Osteocyte (in vitro differentiated cells): Measurements from ENCODE around the gene RANBP10. TPM values are rescaled to one million over a fixed set of nuclear protein-coding genes. Genes with fewer than 3 reads are reported as not detected.
A peak's percentile ranks its signal among the peaks of the same experiment; 100 is the strongest.

Source experiments
- DNase-seq: peaks from one replicate; pipeline ENCODE4 v3.0.0; 2021; ENCODE audit warnings: mixed read lengths; ENCODE audit not compliant: unreplicated experiment; ENCODE audit errors: extremely low spot score
- H3K27ac Mint-ChIP-seq: one replicate; pipeline ENCODE4 v1.8.0; 2021; ENCODE audit warnings: mild to moderate bottlenecking, mixed read lengths; ENCODE audit not compliant: unreplicated experiment
- H3K27me3 Mint-ChIP-seq: one replicate; pipeline ENCODE4 v1.8.0; 2021; ENCODE audit warnings: mixed read lengths; ENCODE audit not compliant: unreplicated experiment
- H3K36me3 Mint-ChIP-seq: one replicate; pipeline ENCODE4 v1.8.0; 2021; ENCODE audit warnings: mixed read lengths; ENCODE audit not compliant: unreplicated experiment
- H3K4me1 Mint-ChIP-seq: one replicate; pipeline ENCODE4 v1.8.0; 2021; ENCODE audit warnings: mixed read lengths; ENCODE audit not compliant: unreplicated experiment
- H3K4me3 Mint-ChIP-seq: one replicate; pipeline ENCODE4 v1.8.0; 2021; ENCODE audit warnings: mild to moderate bottlenecking, moderate library complexity, mixed read lengths; ENCODE audit not compliant: unreplicated experiment
- H3K9me3 Mint-ChIP-seq: one replicate; pipeline ENCODE4 v1.8.0; 2021; ENCODE audit warnings: mixed read lengths; ENCODE audit not compliant: unreplicated experiment
- total RNA-seq: library from RNA; stranded (reverse); gene quantifications from 2 replicates; pipeline ENCODE4 v1.2.1, GENCODE V29; 2021
- TF ChIP-seq, protein P1 (sequence below): fragments of 200-600 bp; sonication (generic); IDR thresholded peaks from 2 replicates; pipeline ENCODE4 v1.5.0; 2021; ENCODE audit warnings: antibody characterized with exemption, mild to moderate bottlenecking, moderate library complexity

RANBP10 gene
- total RNA-seq, 1 donor from 2014 or later = 18.9 TPM

DNA sequence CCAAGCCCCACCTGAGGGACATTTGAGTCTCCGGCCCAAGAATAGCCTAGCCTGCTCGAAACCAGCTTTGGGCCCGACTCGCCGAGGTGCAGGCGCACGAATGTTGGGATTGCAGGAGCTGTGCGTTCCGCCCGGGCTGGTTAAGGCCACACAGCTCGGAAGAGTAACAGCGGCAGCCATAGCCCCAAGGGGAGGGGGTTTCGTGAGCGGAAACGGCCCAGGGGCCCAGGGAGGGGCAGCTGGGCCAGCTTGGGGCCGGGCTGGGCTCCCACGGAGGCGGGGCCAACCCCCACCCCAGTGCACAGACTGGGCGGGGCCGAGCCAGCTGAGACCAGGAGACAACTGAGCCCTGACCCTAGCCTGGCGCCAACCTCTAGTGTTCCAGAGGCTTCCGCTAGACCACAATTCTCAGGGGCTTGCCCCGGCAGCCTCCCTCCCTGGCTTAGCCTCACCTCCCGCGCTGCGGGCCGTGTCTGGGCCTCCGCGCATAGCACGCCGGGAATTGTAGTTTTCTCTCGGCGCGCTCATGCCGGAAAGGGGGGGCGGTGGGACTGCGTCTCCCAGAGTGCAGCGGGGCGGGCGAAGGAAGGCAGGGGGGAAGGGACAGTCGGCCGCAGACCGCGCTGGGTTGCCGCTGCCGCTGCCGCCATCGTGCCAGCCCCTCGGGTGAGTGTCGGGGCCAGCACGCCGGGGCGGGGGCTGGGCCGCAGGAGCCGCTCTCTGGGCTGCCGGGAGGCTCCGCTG is 40.1 kb upstream of the RANBP10 start, which contains the start of gene NUTF2:
NUTF2 (plus strand) TSS at position 614 of the 744 bp plus-strand sequence. CDS start 18,198 bp downstream, outside the sequence.
- DNase-seq = peak; percentile 98
- no peaks in the 10 kb centered on the region for H3K36me3 Mint-ChIP-seq
- peaks cover 52% of the 10 kb centered on the region for H3K4me1 Mint-ChIP-seq
- no peaks in the 10 kb centered on the region for H3K9me3 Mint-ChIP-seq
- peak within 1 kb of the TSS; percentile 90 for H3K4me3 Mint-ChIP-seq
- H3K27me3 Mint-ChIP-seq = no peaks in the 10 kb centered on the region
- peak within 1 kb of the TSS; percentile 96 for H3K27ac Mint-ChIP-seq
- TF ChIP-seq, protein P1, sequence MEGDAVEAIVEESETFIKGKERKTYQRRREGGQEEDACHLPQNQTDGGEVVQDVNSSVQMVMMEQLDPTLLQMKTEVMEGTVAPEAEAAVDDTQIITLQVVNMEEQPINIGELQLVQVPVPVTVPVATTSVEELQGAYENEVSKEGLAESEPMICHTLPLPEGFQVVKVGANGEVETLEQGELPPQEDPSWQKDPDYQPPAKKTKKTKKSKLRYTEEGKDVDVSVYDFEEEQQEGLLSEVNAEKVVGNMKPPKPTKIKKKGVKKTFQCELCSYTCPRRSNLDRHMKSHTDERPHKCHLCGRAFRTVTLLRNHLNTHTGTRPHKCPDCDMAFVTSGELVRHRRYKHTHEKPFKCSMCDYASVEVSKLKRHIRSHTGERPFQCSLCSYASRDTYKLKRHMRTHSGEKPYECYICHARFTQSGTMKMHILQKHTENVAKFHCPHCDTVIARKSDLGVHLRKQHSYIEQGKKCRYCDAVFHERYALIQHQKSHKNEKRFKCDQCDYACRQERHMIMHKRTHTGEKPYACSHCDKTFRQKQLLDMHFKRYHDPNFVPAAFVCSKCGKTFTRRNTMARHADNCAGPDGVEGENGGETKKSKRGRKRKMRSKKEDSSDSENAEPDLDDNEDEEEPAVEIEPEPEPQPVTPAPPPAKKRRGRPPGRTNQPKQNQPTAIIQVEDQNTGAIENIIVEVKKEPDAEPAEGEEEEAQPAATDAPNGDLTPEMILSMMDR = no peak

DNA sequence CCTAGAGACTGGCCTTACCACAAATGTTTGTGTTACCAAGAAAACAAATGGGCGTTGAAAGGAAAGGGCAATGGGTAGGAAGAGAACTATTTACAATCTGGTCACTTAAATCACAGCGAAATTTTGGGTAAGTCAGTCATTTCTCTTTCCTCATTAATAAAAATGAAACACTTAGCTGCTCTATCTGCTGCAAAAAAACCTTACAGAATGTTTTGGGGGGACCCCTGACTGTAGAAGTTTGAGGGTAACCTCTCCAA is 39.6 kb upstream of the RANBP10 start:
- Mint-ChIP-seq H3K9me3 (no peaks in the 10 kb centered on the region), H3K36me3 (no peaks in the 10 kb centered on the region), H3K27ac (peak overlapping the region; percentile 96), H3K4me1 (peaks cover 53% of the 10 kb centered on the region), H3K27me3 (no peaks in the 10 kb centered on the region), H3K4me3 (peak overlapping the region; percentile 80)
- TF ChIP-seq, protein P1 = no peak
- DNase-seq = no peak

DNA sequence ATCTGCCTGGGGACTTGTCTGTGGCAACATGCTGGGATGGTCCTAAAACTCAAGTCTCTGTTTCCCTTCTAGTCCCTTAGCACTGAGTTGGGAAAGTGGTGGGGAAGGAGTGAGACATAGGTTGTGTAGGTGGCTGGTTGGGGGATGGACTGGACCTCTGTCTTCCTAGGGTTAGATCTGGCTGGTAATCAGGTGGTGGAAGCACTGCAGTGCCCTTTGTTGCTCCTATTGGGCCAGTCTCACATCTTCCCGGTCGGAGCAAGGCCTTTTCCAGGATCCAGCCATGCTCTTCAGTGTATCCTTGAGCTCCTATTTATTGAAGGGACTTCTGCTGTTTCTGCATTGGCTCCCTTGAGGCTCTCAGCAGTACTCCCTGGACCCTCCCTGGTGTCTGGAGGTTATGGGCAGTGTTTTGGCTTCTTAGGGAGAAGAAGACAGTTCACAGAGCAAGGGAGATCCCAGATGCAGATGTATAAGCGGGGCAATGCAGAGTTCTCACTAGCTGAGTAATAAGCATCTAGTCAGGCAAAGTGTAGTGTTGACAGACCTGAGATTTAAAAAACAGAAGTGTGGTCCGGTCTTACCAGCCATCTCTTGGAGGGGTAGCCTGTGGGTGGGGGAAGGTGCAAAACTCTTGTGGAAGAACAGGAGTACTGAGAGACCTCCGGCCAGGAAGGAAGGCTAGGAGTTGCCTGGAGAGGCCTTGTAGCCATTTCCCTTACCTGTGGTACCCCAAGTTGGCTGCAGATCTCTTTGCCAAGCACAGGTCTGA is 39.1 kb upstream of the RANBP10 start:
- no peaks in the 10 kb centered on the region for H3K27me3 Mint-ChIP-seq
- H3K4me3 Mint-ChIP-seq = peak overlapping the region; percentile 80
- H3K27ac Mint-ChIP-seq = peak overlapping the region; percentile 96
- peaks cover 53% of the 10 kb centered on the region for H3K4me1 Mint-ChIP-seq
- H3K9me3 Mint-ChIP-seq = no peaks in the 10 kb centered on the region
- TF ChIP-seq, protein P1 = no peak
- H3K36me3 Mint-ChIP-seq = no peaks in the 10 kb centered on the region
- no peak for DNase-seq

DNA sequence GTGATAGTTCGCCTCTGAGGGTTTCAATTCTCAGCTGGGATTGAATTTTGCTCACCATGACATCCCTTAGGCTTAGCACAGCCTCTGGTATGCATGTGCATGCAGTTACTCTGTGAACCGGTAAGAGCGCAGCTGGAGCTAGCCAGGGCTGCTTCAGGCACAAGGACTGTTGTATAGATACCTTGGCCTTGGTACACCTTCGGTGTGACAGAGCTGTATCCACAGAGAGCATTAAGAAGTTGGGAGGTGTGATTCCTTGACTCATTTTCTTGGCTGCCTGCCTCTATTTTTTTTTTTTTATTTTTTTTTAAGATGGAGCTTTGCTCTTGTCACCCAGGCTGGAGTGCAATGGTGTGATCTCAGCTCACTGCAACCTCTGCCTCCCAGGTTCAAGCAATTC is 38.1 kb upstream of the RANBP10 start:
- H3K4me3 Mint-ChIP-seq = peak overlapping the region; percentile 44
- H3K27me3 Mint-ChIP-seq = no peaks in the 10 kb centered on the region
- H3K27ac Mint-ChIP-seq = peak overlapping the region; percentile 34
- TF ChIP-seq, protein P1 = no peak
- H3K9me3 Mint-ChIP-seq = no peaks in the 10 kb centered on the region
- H3K36me3 Mint-ChIP-seq = no peaks in the 10 kb centered on the region
- no peak for DNase-seq
- peaks cover 51% of the 10 kb centered on the region for H3K4me1 Mint-ChIP-seq

DNA sequence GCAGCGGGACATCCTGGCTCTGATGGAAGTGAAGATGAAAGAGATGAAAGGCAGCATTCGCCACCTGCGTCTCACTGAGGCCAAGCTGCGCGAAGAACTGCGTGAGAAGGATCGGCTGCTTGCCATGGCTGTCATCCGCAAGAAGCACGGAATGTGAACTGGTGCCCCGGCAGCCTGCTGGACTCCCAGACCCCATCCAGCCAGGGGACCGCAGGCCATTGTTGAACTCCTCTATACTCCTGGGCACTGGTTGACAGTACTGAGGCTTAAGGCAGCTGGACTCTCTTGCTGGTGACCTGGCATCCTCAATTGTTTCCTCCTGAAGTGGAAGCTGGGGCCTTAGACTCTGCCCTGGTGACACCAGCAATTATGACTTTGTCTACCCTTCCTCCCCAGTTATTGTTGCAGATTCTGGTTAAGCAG is 37.0 kb upstream of the RANBP10 start:
- no peaks in the 10 kb centered on the region for H3K27me3 Mint-ChIP-seq
- peaks cover 47% of the 10 kb centered on the region for H3K4me1 Mint-ChIP-seq
- TF ChIP-seq, protein P1 = no peak
- H3K36me3 Mint-ChIP-seq = no peaks in the 10 kb centered on the region
- peak overlapping the region; percentile 91 for H3K27ac Mint-ChIP-seq
- no peak for DNase-seq
- peak overlapping the region; percentile 93 for H3K4me3 Mint-ChIP-seq
- H3K9me3 Mint-ChIP-seq = no peaks in the 10 kb centered on the region
